ENCODE data around the gene TTLL5.
A peak's percentile ranks its signal among the peaks of the same experiment; 100 is the strongest.

The TTLL5 gene

GRCh38 chr14:75627406-75627805 is 33.6 kb upstream of the TTLL5 start:
- H4K8ac ChIP-seq (ENCODE audit: low read length) = no peak overlapping the region
- H3K9ac ChIP-seq (ENCODE audit: low read length) = no peak overlapping the region
- H3K14ac ChIP-seq (ENCODE audit: low read length in 2 of 2) = peak overlapping the region in 1 of 2 experiments; percentile 70
- peaks cover 0 to 2% of the 10 kb centered on the region in 2 experiments for H3K27me3 ChIP-seq (ENCODE audit: control insufficient read depth in 1 of 2, insufficient read depth in 1 of 2, low read length in 2 of 2)
- no peak overlapping the region for H2AFZ ChIP-seq (ENCODE audit: low read depth, low read length)
- no peak overlapping the region for H4K91ac ChIP-seq (ENCODE audit: low read length)
- H3K4ac ChIP-seq (ENCODE audit: low read depth in 1 of 2, low read length in 2 of 2) = no peak overlapping the region
- no peak overlapping the region for H3K23ac ChIP-seq (ENCODE audit: low read length in 2 of 2)
- H2AK5ac ChIP-seq (ENCODE audit: low read length, severe bottlenecking) = no peak overlapping the region
- 100% methylated on average over 3 of the region's 4 CpGs for WGBS
- no peak overlapping the region for H3K27ac ChIP-seq (ENCODE audit: low read length, poor library complexity, severe bottlenecking)
- H2BK15ac ChIP-seq (ENCODE audit: low read depth, poor library complexity, severe bottlenecking) = no peak overlapping the region
- H3K4me3 ChIP-seq (ENCODE audit: insufficient read depth in 1 of 2, low read depth in 1 of 2, low read length in 2 of 2) = no peak overlapping the region
- H3K4me1 ChIP-seq (ENCODE audit: control insufficient read depth, insufficient read depth, low read depth, low read length) = peaks cover 4% of the 10 kb centered on the region
- no peak for DNase-seq
- no peaks in the 10 kb centered on the region for H3K36me3 ChIP-seq (ENCODE audit: control insufficient read depth in 1 of 2, insufficient read depth in 2 of 2, low read depth in 1 of 2, low read length in 2 of 2)
- H3K79me1 ChIP-seq (replicated peaks; ENCODE audit: low read length, poor library complexity, severe bottlenecking) = peaks cover 14% of the 10 kb centered on the region
- no peak overlapping the region for H2BK12ac ChIP-seq (ENCODE audit: low read length in 2 of 2)
- H2BK120ac ChIP-seq (ENCODE audit: low read depth, low read length) = no peak overlapping the region
- no peak overlapping the region for H3K18ac ChIP-seq (ENCODE audit: low read depth in 1 of 2, low read length in 2 of 2)
- H3K4me2 ChIP-seq (ENCODE audit: low read length, poor library complexity, severe bottlenecking) = no peak overlapping the region
- H2BK5ac ChIP-seq (ENCODE audit: low read depth, low read length, poor library complexity, severe bottlenecking) = no peak overlapping the region
- no peaks in the 10 kb centered on the region for H3K9me3 ChIP-seq (ENCODE audit: control insufficient read depth, low read length)

- Histone ChIP-seq H4K91ac (ENCODE audit: low read length) (no peak overlapping the region), H2BK120ac (ENCODE audit: low read depth, low read length) (no peak overlapping the region), H3K4me2 (ENCODE audit: low read length, poor library complexity, severe bottlenecking) (no peak overlapping the region)
Measured at GRCh38 chr14:75628816-75629215, 32.2 kb upstream of the TTLL5 start.

DNA sequence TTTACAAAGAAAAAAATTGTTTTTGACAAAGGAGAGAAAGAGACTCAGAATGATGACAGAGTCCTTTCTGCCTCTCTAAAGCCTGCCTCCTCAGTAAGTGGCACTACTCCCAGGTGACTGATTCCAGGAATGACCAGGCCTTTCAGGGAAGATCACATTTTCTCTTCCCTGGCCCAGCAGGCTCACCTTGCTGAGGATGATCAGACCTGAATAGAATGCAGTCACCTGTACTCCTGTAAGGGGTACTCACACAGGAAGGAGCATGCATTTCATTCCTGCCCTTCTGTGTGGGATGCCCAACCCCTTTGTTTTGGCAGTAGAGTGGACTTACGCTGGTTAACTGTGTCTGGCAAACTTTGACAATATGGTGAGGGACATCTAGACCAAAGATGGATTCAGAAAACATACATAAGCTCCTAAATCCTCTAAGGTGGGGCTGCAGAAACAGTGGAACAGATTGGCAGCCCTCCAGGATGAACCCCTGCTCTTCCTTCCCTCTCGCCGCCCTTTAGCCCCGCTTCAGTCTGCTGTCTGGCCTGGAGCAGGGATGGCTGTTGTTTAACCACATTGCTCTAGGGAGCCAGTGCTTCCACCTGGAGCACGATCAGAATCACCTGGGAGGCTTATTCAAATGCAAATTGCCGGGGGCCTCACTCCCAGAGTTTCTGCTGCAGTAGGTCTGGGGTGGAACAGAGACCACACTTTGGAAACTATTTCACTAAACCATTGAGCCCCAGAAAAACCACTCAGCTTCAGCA is 30.2 kb upstream of the TTLL5 start:
- Histone ChIP-seq H3K9me3 (ENCODE audit: control insufficient read depth, low read length) (no peaks in the 10 kb centered on the region), H3K18ac (ENCODE audit: low read depth in 1 of 2, low read length in 2 of 2) (no peak overlapping the region), H3K23ac (ENCODE audit: low read length in 2 of 2) (no peak overlapping the region), H2BK5ac (ENCODE audit: low read depth, low read length, poor library complexity, severe bottlenecking) (no peak overlapping the region), H2BK120ac (ENCODE audit: low read depth, low read length) (no peak overlapping the region), H4K8ac (ENCODE audit: low read length) (no peak overlapping the region), H3K4me2 (ENCODE audit: low read length, poor library complexity, severe bottlenecking) (no peak overlapping the region), H3K27ac (ENCODE audit: low read length, poor library complexity, severe bottlenecking) (no peak overlapping the region), H3K14ac (ENCODE audit: low read length in 2 of 2) (no peak overlapping the region), H3K4ac (ENCODE audit: low read depth in 1 of 2, low read length in 2 of 2) (no peak overlapping the region), H3K36me3 (ENCODE audit: control insufficient read depth in 1 of 2, insufficient read depth in 2 of 2, low read depth in 1 of 2, low read length in 2 of 2) (no peaks in the 10 kb centered on the region), H2AK5ac (ENCODE audit: low read length, severe bottlenecking) (no peak overlapping the region), H4K91ac (ENCODE audit: low read length) (no peak overlapping the region), H3K4me3 (ENCODE audit: insufficient read depth in 1 of 2, low read depth in 1 of 2, low read length in 2 of 2) (no peak overlapping the region), H2AFZ (ENCODE audit: low read depth, low read length) (no peak overlapping the region), H2BK15ac (ENCODE audit: low read depth, poor library complexity, severe bottlenecking) (no peak overlapping the region), H3K79me1 (replicated peaks; ENCODE audit: low read length, poor library complexity, severe bottlenecking) (peaks cover 17% of the 10 kb centered on the region), H3K9ac (ENCODE audit: low read length) (no peak overlapping the region), H3K27me3 (ENCODE audit: control insufficient read depth in 1 of 2, insufficient read depth in 1 of 2, low read length in 2 of 2) (peaks cover 0 to 3% of the 10 kb centered on the region in 2 experiments), H3K4me1 (ENCODE audit: control insufficient read depth, insufficient read depth, low read depth, low read length) (peaks cover 2% of the 10 kb centered on the region), H2BK12ac (ENCODE audit: low read length in 2 of 2) (no peak overlapping the region)
- no peak for DNase-seq
- 77% methylated on average over 6 of the region's 6 CpGs for WGBS

More at GRCh38 chr14:75628816-75629215, 32.2 kb upstream of the TTLL5 start:
- Histone ChIP-seq H3K9ac (ENCODE audit: low read length) (no peak overlapping the region), H3K23ac (ENCODE audit: low read length in 2 of 2) (no peak overlapping the region), H3K4ac (ENCODE audit: low read depth in 1 of 2, low read length in 2 of 2) (no peak overlapping the region), H4K8ac (ENCODE audit: low read length) (no peak overlapping the region), H3K4me1 (ENCODE audit: control insufficient read depth, insufficient read depth, low read depth, low read length) (peaks cover 3% of the 10 kb centered on the region), H2AFZ (ENCODE audit: low read depth, low read length) (no peak overlapping the region), H3K4me3 (ENCODE audit: insufficient read depth in 1 of 2, low read depth in 1 of 2, low read length in 2 of 2) (no peak overlapping the region), H3K27me3 (ENCODE audit: control insufficient read depth in 1 of 2, insufficient read depth in 1 of 2, low read length in 2 of 2) (peaks cover 0 to 3% of the 10 kb centered on the region in 2 experiments), H2AK5ac (ENCODE audit: low read length, severe bottlenecking) (no peak overlapping the region), H3K18ac (ENCODE audit: low read depth in 1 of 2, low read length in 2 of 2) (no peak overlapping the region), H3K27ac (ENCODE audit: low read length, poor library complexity, severe bottlenecking) (no peak overlapping the region), H2BK15ac (ENCODE audit: low read depth, poor library complexity, severe bottlenecking) (no peak overlapping the region), H3K79me1 (replicated peaks; ENCODE audit: low read length, poor library complexity, severe bottlenecking) (peaks cover 17% of the 10 kb centered on the region), H3K9me3 (ENCODE audit: control insufficient read depth, low read length) (no peaks in the 10 kb centered on the region), H3K36me3 (ENCODE audit: control insufficient read depth in 1 of 2, insufficient read depth in 2 of 2, low read depth in 1 of 2, low read length in 2 of 2) (no peaks in the 10 kb centered on the region), H2BK12ac (ENCODE audit: low read length in 2 of 2) (no peak overlapping the region), H3K14ac (ENCODE audit: low read length in 2 of 2) (no peak overlapping the region), H2BK5ac (ENCODE audit: low read depth, low read length, poor library complexity, severe bottlenecking) (no peak overlapping the region)
- 76% methylated on average over 1 of the region's 3 CpGs for WGBS
- no peak for DNase-seq

DNA sequence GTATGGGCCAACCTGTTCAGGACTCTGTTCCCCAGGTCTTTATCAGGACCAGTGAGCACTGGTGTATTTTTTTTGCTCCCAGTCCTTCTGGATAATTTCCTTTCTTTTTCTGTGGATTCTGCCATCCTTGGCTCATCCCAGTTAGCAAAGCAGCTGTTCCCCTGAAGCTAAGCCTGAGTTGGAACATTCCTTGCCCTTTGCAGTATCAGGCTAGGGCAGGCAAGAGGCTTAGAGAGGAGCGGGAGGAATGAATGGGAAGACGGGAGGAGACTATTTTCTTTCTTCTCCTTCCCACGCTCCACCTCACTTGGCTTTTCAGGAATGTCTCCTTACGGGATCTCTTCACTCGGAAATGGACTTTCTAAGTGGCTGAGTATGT is 29.6 kb upstream of the TTLL5 start:
- no peak for DNase-seq
- 78% methylated on average over 5 of the region's 5 CpGs for WGBS
- Histone ChIP-seq H3K36me3 (ENCODE audit: control insufficient read depth in 1 of 2, insufficient read depth in 2 of 2, low read depth in 1 of 2, low read length in 2 of 2) (no peaks in the 10 kb centered on the region), H3K27me3 (ENCODE audit: control insufficient read depth in 1 of 2, insufficient read depth in 1 of 2, low read length in 2 of 2) (peaks cover 0 to 3% of the 10 kb centered on the region in 2 experiments), H3K9ac (ENCODE audit: low read length) (no peak overlapping the region), H2AFZ (ENCODE audit: low read depth, low read length) (no peak overlapping the region), H4K8ac (ENCODE audit: low read length) (no peak overlapping the region), H3K9me3 (ENCODE audit: control insufficient read depth, low read length) (no peaks in the 10 kb centered on the region), H3K4ac (ENCODE audit: low read depth in 1 of 2, low read length in 2 of 2) (no peak overlapping the region), H2BK12ac (ENCODE audit: low read length in 2 of 2) (no peak overlapping the region), H3K23ac (ENCODE audit: low read length in 2 of 2) (no peak overlapping the region), H3K79me1 (replicated peaks; ENCODE audit: low read length, poor library complexity, severe bottlenecking) (peaks cover 17% of the 10 kb centered on the region), H3K27ac (ENCODE audit: low read length, poor library complexity, severe bottlenecking) (no peak overlapping the region), H3K4me3 (ENCODE audit: insufficient read depth in 1 of 2, low read depth in 1 of 2, low read length in 2 of 2) (no peak overlapping the region), H4K91ac (ENCODE audit: low read length) (no peak overlapping the region), H3K4me1 (ENCODE audit: control insufficient read depth, insufficient read depth, low read depth, low read length) (peaks cover 7% of the 10 kb centered on the region), H3K14ac (ENCODE audit: low read length in 2 of 2) (no peak overlapping the region), H2BK5ac (ENCODE audit: low read depth, low read length, poor library complexity, severe bottlenecking) (no peak overlapping the region), H2AK5ac (ENCODE audit: low read length, severe bottlenecking) (no peak overlapping the region), H2BK120ac (ENCODE audit: low read depth, low read length) (no peak overlapping the region), H2BK15ac (ENCODE audit: low read depth, poor library complexity, severe bottlenecking) (no peak overlapping the region), H3K18ac (ENCODE audit: low read depth in 1 of 2, low read length in 2 of 2) (no peak overlapping the region), H3K4me2 (ENCODE audit: low read length, poor library complexity, severe bottlenecking) (no peak overlapping the region)
